ENCODE results near the gene ELOVL2. TPM values are rescaled to one million over a fixed set of nuclear protein-coding genes. Genes with fewer than 3 reads are reported as not detected.

ELOVL2 gene
- total RNA-seq, 4 donors from 2014 or later, result 0.14 to 0.16 TPM; not detected in 2

DNA sequence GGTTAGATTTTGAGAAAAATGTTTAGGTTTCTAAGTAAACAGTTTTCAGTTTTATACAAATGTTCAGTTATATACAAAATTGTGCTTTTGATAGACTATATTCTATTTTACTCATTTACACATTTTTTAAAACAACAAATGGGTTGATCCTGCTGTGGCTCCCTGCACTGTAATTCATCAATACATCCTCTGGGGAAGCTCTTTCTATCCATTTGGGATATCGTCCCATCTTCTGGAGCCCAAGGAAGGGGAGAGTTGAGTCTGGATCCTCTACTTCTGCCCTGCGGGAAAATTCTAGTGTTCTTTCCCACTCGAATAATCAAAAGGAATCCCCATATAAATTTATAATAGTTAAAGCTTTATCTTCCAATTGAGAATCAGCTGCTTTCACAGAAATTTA is 82.3 kb downstream of the ELOVL2 start:
- DNase-seq, result no peak
- in situ Hi-C loops (cut with MboI; ENCODE audit: low pct_ligation_motif_present in 1 of 4, low pct_unique_long_range_greater_than_20kb in 1 of 4, low sequenced_read_pairs in 3 of 4) (loop anchor here in 1 of 4 donors (25.0 kb wide), 1 partner anchor 100 kb away; no protein-coding TSS in a partner anchor), intact Hi-C loops (cut with DNase I; ENCODE audit: low total_unique reads) (no loop called here)
- H3K9me3 ChIP-seq, result no peaks in the 10 kb centered on the region
- H3K4me3 ChIP-seq, result no peak overlapping the region
- no peak overlapping the region for H3K27ac ChIP-seq
- H3K4me1 ChIP-seq, result no peaks in the 10 kb centered on the region
- TF ChIP-seq POLR2AphosphoS5 (IDR thresholded peaks at IDR 0.05), result no peak
- TF ChIP-seq, protein P1, sequence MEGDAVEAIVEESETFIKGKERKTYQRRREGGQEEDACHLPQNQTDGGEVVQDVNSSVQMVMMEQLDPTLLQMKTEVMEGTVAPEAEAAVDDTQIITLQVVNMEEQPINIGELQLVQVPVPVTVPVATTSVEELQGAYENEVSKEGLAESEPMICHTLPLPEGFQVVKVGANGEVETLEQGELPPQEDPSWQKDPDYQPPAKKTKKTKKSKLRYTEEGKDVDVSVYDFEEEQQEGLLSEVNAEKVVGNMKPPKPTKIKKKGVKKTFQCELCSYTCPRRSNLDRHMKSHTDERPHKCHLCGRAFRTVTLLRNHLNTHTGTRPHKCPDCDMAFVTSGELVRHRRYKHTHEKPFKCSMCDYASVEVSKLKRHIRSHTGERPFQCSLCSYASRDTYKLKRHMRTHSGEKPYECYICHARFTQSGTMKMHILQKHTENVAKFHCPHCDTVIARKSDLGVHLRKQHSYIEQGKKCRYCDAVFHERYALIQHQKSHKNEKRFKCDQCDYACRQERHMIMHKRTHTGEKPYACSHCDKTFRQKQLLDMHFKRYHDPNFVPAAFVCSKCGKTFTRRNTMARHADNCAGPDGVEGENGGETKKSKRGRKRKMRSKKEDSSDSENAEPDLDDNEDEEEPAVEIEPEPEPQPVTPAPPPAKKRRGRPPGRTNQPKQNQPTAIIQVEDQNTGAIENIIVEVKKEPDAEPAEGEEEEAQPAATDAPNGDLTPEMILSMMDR (IDR thresholded peaks at IDR 0.05), result no peak
- TF ChIP-seq EP300 (IDR thresholded peaks at IDR 0.05; ENCODE audit: low read depth), result no peak
- TF ChIP-seq POLR2A (IDR thresholded peaks at IDR 0.05), result no peak
- 88 to 92% methylated on average over 3 of the region's 3 CpGs for WGBS, 2 donors (ENCODE audit: low coverage in 1 of 2)
- H3K36me3 ChIP-seq, result no peaks in the 10 kb centered on the region
- H3K27me3 ChIP-seq, result no peaks in the 10 kb centered on the region

DNA sequence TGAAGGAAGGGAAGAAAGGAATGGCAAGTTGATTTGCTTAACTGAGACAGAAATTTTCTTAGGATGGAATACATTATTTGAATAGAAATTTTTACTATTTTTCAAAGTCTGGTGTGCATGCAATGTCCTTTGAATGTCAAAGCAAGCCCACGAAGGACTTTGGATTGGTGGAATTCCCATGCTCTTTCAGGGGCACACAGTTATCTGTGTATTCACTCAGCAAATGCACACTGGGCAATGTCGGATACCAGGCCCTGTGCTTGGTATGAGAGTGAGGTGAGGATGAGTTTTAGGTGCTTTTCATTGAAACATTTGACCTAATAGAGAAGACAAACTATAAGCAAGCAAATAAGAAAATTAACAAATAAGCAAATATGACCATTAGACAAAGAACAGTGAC is 83.9 kb downstream of the ELOVL2 start:
- in situ Hi-C loops (cut with MboI; ENCODE audit: low pct_ligation_motif_present in 1 of 4, low pct_unique_long_range_greater_than_20kb in 1 of 4, low sequenced_read_pairs in 3 of 4) (loop anchor here in 1 of 4 donors (25.0 kb wide), 1 partner anchor 102 kb away; no protein-coding TSS in a partner anchor), intact Hi-C loops (cut with DNase I; ENCODE audit: low total_unique reads) (no loop called here)
- no peak for DNase-seq
- no peaks in the 10 kb centered on the region for H3K27me3 ChIP-seq
- no peaks in the 10 kb centered on the region for H3K36me3 ChIP-seq
- TF ChIP-seq, protein P1 (IDR thresholded peaks at IDR 0.05), result no peak
- TF ChIP-seq POLR2AphosphoS5 (IDR thresholded peaks at IDR 0.05) (no peak), EP300 (IDR thresholded peaks at IDR 0.05; ENCODE audit: low read depth) (no peak), POLR2A (IDR thresholded peaks at IDR 0.05) (no peak)
- no peaks in the 10 kb centered on the region for H3K9me3 ChIP-seq
- 85 to 100% methylated on average over 2 of the region's 2 CpGs for WGBS, 2 donors (ENCODE audit: low coverage in 1 of 2)
- no peaks in the 10 kb centered on the region for H3K4me1 ChIP-seq
- no peak overlapping the region for H3K4me3 ChIP-seq
- no peak overlapping the region for H3K27ac ChIP-seq

DNA sequence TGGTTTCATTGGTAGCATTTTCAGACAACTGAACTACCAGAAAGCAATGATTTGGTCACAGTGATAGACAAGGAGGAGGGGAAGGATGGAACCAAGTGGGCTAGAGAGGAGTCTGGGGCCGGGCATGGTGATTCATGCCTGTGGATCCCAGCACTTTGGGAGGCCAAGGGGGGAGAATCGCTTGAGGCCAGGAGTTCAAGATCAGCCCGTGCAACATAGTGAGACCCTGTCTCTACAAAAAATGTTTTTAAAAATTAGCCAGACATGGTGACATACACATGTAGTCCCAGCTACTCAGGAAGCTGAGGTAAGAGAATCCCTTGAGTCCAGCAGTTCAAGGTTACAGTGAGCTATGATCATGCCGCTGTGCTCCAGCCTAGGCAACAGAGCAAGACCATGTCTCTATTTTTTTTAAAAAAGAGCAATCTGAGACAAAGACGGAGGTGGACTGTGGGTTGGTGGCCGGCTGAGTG is 86.7 kb downstream of the ELOVL2 start:
- Histone ChIP-seq H3K27me3 (no peaks in the 10 kb centered on the region), H3K9me3 (no peaks in the 10 kb centered on the region), H3K4me1 (no peaks in the 10 kb centered on the region), H3K36me3 (no peaks in the 10 kb centered on the region), H3K27ac (no peak overlapping the region), H3K4me3 (no peak overlapping the region)
- intact Hi-C loops (cut with DNase I; ENCODE audit: low total_unique reads), result no loop called here
- WGBS, 2 donors (ENCODE audit: low coverage in 1 of 2), result 62 to 80% methylated on average over 5 to 6 of the region's 6 CpGs
- no peak for DNase-seq
- in situ Hi-C loops (cut with MboI; ENCODE audit: low pct_ligation_motif_present in 1 of 4, low pct_unique_long_range_greater_than_20kb in 1 of 4, low sequenced_read_pairs in 3 of 4), result loop anchor here in 3 of 4 donors (10.0 to 25.0 kb wide), 4 partner anchors 105 to 617 kb away; no protein-coding TSS in a partner anchor
- TF ChIP-seq POLR2A (IDR thresholded peaks at IDR 0.05), result no peak
- no peak for TF ChIP-seq EP300 (IDR thresholded peaks at IDR 0.05; ENCODE audit: low read depth)
- no peak for TF ChIP-seq POLR2AphosphoS5 (IDR thresholded peaks at IDR 0.05)
- TF ChIP-seq, protein P1 (IDR thresholded peaks at IDR 0.05), result no peak

DNA sequence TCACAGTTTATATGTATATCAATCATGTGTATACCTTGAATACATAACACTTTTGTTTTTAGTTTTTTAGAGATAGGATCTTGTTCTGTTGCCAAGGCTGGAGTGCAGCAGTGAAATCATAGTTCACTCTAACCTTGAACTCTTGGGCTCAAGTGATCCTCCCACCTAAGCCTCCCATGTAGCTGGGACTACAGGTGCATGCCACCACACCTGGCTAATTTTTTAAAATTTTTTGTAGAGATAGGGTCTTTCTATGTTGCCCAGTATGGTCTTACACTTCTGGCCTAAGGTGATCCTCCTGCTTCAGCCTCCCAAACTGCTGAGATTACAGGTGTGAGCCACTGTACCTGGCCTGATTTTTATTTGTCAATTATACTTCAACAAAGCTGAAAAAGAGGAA is 87.3 kb downstream of the ELOVL2 start:
- in situ Hi-C loops (cut with MboI; ENCODE audit: low pct_ligation_motif_present in 1 of 4, low pct_unique_long_range_greater_than_20kb in 1 of 4, low sequenced_read_pairs in 3 of 4) (loop anchor here in 3 of 4 donors (10.0 to 25.0 kb wide), 4 partner anchors 106 to 618 kb away; no protein-coding TSS in a partner anchor), intact Hi-C loops (cut with DNase I; ENCODE audit: low total_unique reads) (no loop called here)
- H3K4me1 ChIP-seq, result no peaks in the 10 kb centered on the region
- no peak overlapping the region for H3K27ac ChIP-seq
- no peaks in the 10 kb centered on the region for H3K27me3 ChIP-seq
- no peaks in the 10 kb centered on the region for H3K9me3 ChIP-seq
- H3K4me3 ChIP-seq, result no peak overlapping the region
- no peaks in the 10 kb centered on the region for H3K36me3 ChIP-seq
- no peak for TF ChIP-seq EP300 (IDR thresholded peaks at IDR 0.05; ENCODE audit: low read depth)
- TF ChIP-seq POLR2AphosphoS5 (IDR thresholded peaks at IDR 0.05), result no peak
- TF ChIP-seq, protein P1 (IDR thresholded peaks at IDR 0.05), result no peak
- TF ChIP-seq POLR2A (IDR thresholded peaks at IDR 0.05), result no peak
- DNase-seq, result no peak

All from transverse colon (tissue), 4 donors.